Measurements from ENCODE around the gene GNPAT.
A peak's percentile ranks its signal among the peaks of the same experiment; 100 is the strongest.

The GNPAT gene

GRCh38 chr1:231213831-231214573 is 27.0 kb upstream of the GNPAT start:
- no peak for DNase-seq

- DNase-seq, result no peak
Measured at GRCh38 chr1:231214918-231215680, 25.9 kb upstream of the GNPAT start.

- DNase-seq, result no peak
Measured at GRCh38 chr1:231215681-231216385, 25.2 kb upstream of the GNPAT start.

- no peak for DNase-seq
Measured at GRCh38 chr1:231216498-231216897, 24.5 kb upstream of the GNPAT start.

- DNase-seq, result no peak
Measured at GRCh38 chr1:231217056-231217455, 24.0 kb upstream of the GNPAT start.

DNA sequence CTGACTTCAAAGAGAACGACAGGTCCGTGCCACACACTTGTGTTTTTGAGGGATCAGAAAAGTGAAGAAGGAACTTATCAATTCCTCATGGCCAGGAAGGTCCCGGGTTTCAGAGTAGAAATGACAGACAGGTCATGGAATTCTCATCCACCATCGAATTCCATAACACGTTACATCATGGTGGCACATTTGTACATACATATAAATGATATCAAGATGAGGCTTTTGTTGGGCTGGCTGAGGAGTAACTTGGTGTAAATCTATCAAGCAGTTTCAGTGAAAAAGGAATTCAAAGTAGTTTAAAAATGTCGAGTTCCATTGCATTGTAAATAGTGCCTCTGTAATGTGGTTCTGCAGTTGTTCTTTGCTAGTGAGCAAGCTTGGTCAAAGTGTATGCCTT is 22.9 kb upstream of the GNPAT start:
- peak; percentile 28 for DNase-seq

GRCh38 chr1:231219422-231220401 is 21.3 kb upstream of the GNPAT start:
- DNase-seq, result no peak

GRCh38 chr1:231220801-231221200 is 20.2 kb upstream of the GNPAT start:
- no peak for DNase-seq

- no peak for DNase-seq
Measured at GRCh38 chr1:231226156-231226555, 14.9 kb upstream of the GNPAT start.

- no peak for DNase-seq
Measured at GRCh38 chr1:231231511-231231910, 9.5 kb upstream of the GNPAT start.

DNA sequence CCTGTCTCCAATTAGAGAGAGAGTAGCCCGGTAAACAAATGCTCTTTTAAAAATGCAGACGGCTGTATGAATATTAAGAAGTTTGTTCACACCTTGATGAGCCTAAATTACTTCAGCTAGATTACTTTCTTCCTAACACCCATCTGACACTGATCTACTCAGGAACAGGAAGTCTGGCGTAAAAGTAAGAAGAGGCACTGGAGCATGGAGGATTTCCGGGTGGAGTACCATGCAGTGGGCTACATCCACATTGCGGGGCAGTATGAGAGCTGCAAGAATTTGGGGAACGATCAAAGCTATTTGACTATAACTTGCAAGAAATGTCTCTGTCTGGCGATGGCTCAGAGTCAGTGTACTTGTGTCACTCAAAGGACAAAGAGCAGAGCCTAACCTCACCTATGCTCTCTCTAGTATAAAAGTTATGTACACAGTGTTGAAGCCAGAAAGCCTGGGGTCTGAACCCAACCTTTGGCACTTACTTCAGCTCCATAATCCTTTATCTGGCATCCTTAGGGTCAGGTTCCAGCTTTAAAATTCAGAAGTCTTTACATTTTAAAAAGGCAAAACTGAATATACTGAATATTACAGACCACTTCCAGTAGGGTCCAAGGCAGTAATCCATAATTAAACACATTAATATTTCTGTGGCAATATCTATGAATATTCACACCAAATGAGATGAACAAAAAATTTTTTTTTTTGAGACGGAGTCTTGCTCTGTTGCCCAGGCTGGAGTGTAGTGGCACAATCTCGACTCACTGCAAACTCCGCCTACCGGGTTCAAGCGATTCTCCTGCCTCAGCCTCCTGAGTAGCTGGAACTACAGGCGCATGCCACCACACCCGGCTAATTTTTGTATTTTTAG is 7.9 kb upstream of the GNPAT start:
- no peak for DNase-seq

GRCh38 chr1:231233735-231234417 is 7.1 kb upstream of the GNPAT start:
- no peak for DNase-seq

DNA sequence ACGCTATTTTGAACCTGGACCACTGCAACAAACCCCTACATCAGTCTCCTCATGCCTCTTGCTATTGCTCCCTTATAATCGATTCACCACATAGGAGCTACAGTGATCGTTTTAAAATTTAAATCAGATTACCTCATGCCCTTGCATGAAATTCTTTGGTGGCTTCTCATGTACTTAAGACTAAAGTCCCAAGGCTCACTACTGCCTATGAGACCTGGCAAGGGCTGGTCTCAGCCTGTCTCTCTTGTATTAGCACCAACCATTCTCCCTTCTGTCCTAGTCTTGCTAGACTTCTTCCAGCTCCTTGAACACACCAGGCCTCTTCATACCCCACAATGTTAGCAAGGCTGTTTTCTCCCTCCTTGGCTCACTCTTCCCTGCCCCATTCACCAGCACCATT is 6.5 kb upstream of the GNPAT start:
- no peak for DNase-seq

GRCh38 chr1:231235526-231236207 is 5.3 kb upstream of the GNPAT start:
- no peak for DNase-seq

DNA sequence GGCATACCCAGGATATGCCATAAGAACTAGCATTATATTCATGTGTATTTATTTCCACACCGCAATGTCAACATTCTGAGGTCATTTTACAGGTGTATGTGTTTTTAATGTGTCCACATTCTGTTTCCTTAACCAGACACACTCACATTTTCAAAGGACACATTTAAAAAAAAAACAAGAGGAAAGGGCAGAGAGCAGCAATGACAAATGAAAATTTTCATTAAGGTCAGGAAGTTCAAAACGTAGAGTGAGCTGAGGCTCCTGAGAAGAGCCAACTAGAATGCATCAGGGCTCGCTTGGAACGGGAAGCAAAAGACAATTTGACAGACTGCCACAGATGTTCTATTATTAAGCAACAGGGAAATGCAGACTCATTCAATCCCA is 4.8 kb upstream of the GNPAT start:
- DNase-seq, result no peak

DNA sequence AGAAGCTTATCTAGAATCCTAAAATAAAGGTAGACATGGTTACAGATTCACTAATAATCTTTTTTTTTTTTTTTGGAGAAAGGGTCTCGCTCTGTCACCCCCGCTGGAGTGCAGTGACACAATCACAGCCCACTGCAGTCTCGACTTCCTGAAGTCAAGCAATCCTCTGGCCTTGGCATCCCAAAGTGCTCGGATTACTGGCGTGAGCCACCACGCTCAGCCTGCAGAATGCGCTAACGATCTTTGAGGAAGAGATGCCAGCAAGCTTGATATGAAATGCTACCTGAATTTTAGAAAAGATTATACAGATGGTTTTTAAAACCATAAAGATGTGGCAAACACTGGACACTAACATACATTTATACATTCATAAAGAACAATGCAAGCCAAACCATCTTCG is 4.1 kb upstream of the GNPAT start:
- no peak for DNase-seq

- no peak for DNase-seq
Measured at GRCh38 chr1:231238298-231238697, 2.7 kb upstream of the GNPAT start.

- no peak for DNase-seq
Measured at GRCh38 chr1:231240531-231240882, 505 bp upstream of the GNPAT start.

- DNase-seq, result no peak
Measured at GRCh38 chr1:231241750-231242149, 738 bp downstream of the GNPAT start.

- no peak for DNase-seq
Measured at GRCh38 chr1:231242516-231243198, 1.6 kb downstream of the GNPAT start.
